Frontal cortex (tissue), 4 donors: ENCODE results near the gene UNC93B1. TPM values are rescaled to one million over a fixed set of nuclear protein-coding genes. Genes with fewer than 3 reads are reported as not detected.
"Not testable (repeated sequence)": the region's sequence is repeated elsewhere in the genome, so short reads cannot be mapped to it uniquely, and the experiment has no call there.

ENCODE experiments used
- DNase-seq, 2 donors: peaks; one replicate each; pipeline ENCODE4 v3.0.0; 2012; ENCODE audit warnings: low spot score in 2 of 2
- FAIRE-seq: peaks from 2 replicates; lab custom pipeline; 2012; peaks lifted over from hg19 to GRCh38; lab: Jason Lieb, UNC
- small RNA-seq: library from RNA; depleted of rRNA; stranded (forward); fragments of <200 nt; gene quantifications from one replicate; pipeline ENCODE3, GENCODE V24; 2014
- total RNA-seq: library from RNA; depleted of rRNA; stranded (reverse); fragments of >200 nt; gene quantifications from one replicate; pipeline ENCODE4 v1.2.3, GENCODE V29; 2014
- donor health status: control.
- donor health status: control.
- donor health status: control.

UNC93B1 gene
- total RNA-seq, 1 donor from 2014 or later, result 2.9 TPM

DNA sequence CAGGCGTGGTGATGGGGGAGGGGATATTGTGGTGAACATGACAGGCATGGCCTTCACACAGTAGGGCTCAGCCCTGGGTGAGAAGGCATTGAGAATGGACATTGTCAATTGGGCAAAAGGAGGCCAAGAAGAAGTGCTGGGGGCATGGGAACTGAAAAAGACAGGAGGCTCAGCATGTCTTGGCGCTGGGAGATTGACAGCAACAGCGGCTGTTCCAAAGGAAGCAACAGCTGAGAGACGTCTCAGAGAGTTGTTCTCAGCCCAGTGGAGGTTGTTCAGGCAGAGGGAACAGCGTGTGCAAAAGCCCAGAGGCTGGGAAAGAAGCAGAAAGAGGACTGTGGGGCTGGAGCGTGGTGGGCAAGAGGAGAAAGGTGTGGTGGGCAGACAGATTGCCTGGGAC lies 47.7 kb downstream of the UNC93B1 start:
- FAIRE-seq, DNase-seq: not testable (repeated sequence)

GRCh38 chr11:67955461-67956007 lies 48.4 kb downstream of the UNC93B1 start:
- not testable (repeated sequence) for FAIRE-seq
- DNase-seq, result peak; percentile 77 to 88

DNA sequence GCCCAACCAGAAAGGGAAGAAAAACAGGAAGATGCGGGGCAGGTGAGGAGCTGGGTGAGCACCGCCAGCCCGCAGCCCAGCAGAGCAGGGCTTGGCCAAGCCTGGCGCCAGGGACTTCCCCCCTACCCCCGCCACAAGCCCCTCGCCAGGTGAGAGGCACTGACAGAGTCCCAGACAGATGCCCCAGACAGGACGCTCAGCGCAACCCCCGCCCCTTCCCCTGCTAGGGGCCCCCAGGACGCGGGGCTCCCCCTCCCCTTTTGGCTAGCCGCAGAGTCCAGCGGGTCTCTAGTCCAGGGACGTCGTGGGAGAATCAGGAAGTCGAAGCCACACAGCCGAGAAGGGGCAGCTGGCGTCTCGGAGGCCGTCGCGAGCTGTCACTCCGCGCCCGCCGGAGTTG lies 48.9 kb downstream of the UNC93B1 start:
- not testable (repeated sequence) for FAIRE-seq, DNase-seq

DNA sequence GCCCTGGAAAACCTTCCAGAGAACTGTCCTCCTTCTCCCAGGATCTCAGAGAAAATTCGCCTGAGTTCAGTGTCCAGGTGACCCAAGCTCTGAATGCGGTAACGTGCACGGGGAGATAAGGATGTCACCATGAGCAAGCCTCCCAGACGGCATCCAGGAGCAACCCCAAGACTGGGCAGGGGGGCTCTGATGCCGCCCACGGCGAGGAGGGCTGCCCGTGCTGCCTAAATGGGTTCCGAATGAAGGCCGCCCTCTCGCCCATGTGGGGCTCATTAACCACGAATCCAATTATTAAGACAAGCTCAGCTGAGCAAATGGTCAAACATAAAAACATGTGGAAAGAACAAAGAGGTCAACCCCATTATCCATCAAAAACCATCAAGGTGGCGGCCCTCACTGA lies 49.6 kb downstream of the UNC93B1 start:
- not testable (repeated sequence) for DNase-seq, FAIRE-seq

DNA sequence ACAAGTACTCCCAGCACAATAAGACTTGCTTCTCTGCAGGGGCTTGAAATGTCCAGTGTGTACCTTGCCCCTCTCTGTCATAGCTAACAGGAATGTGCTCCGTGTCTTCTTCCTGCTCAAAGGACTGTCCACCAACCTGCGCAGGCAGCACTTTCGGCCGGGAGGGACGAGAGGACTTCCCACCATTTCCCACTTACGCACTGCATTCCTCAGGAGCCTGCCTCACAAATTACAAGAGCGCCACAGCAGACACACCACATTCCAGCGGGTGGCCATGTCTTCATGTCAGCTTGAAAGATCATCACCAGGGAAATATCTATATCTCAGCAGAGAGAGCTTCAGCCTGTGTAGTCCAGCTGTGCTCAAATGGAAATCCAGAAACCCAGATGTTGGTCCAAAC lies 53.2 kb downstream of the UNC93B1 start:
- DNase-seq, result not testable (repeated sequence)

DNA sequence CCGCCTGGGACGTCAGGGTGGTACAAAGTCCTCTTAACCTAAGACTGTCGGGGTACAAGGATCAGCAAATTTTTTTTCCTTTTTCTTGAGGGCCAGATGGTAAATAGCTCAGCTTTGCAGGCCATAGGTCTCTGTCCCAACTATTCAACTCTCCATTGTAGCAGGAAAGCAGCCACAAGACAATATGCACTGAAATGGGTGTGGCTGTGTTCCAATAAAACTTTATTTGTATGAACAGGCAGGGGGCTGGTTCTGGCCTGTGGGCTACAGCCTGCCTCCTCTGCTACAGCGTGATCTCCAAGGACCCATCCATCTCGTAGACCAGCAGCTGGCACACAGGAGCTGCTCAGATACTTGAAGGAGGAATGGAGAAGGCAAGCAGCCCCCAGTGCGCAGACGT lies 56.1 kb downstream of the UNC93B1 start:
- FAIRE-seq, result not testable (repeated sequence)

More for the DNA sequence above, 53.2 kb downstream of the UNC93B1 start:
- FAIRE-seq, result not testable (repeated sequence)

GRCh38 chr11:67946403-67946802 lies 57.5 kb downstream of the UNC93B1 start:
- not testable (repeated sequence) for DNase-seq, FAIRE-seq

More for the DNA sequence above, 56.1 kb downstream of the UNC93B1 start:
- not testable (repeated sequence) for DNase-seq

GRCh38 chr11:67943406-67943805 lies 60.5 kb downstream of the UNC93B1 start:
- not testable (repeated sequence) for FAIRE-seq, DNase-seq

Small RNA genes lying within 50 kb of the gene (small RNA-seq; reads per million reads assigned to genes)
- not detected for gene MIR6753

Other genes with a start within 250 kb of the UNC93B1 start
- 0.41 TPM for gene ALDH3B1, start 6.2 kb upstream of the UNC93B1 start, total RNA-seq
- gene NDUFS8, start 26.6 kb upstream of the UNC93B1 start, total RNA-seq, result 48.5 TPM
- gene TCIRG1, start 34.9 kb upstream of the UNC93B1 start, total RNA-seq, result 2.4 TPM
- gene CHKA, start 117.3 kb upstream of the UNC93B1 start, total RNA-seq, result 26.1 TPM
- gene KMT5B, start 209.2 kb upstream of the UNC93B1 start, total RNA-seq, result 116 TPM